A549 treated with AZD9567 at 1 μM for 4 hours (cell line): ENCODE measurements around the gene CLPX. TPM values are rescaled to one million over a fixed set of nuclear protein-coding genes. Genes with fewer than 3 reads are reported as not detected.

Experiments used
- total RNA-seq: library from RNA; stranded (reverse); fragments of 200-300 nt; extraction: Qiagen RNA extraction; gene quantifications from 5 replicates; pipeline ENCODE4 v1.2.3, GENCODE V29; 2022; ENCODE audit not compliant: insufficient read depth

Gene CLPX
- 39.4 to 46.5 TPM (median 43.5 TPM) in 5 replicates for total RNA-seq

GRCh38 chr15:65184868-65185717 lies at the start of gene CLPX:
CLPX (minus strand) TSS chr15:65185342; CDS start chr15:65185153, 189 bp downstream.

GRCh38 chr15:65210770-65211481 lies 25.8 kb upstream of the CLPX start, which contains the start of gene CILP:
CILP (minus strand) TSS chr15:65211473; CDS start chr15:65209755, 1,718 bp downstream.

GRCh38 chr15:65133548-65134200 lies 51.5 kb downstream of the CLPX start, which contains the start of gene PDCD7:
PDCD7 (minus strand) TSS chr15:65133808; CDS start chr15:65133781, 27 bp downstream.

GRCh38 chr15:65115086-65115485 lies 70.1 kb downstream of the CLPX start, which contains the start of gene UBAP1L:
UBAP1L (minus strand) TSS chr15:65115200; CDS start chr15:65106215, 8,985 bp downstream.

Other genes starting within 250 kb of the CLPX start
- gene SPG21, start 195.4 kb downstream of the CLPX start, total RNA-seq: 112 to 125 TPM (median 117 TPM) in 5 replicates
- gene MTFMT, start 155.7 kb downstream of the CLPX start, total RNA-seq: 27.0 to 37.8 TPM (median 29.4 TPM) in 5 replicates
- gene SLC51B, start 140.0 kb downstream of the CLPX start, total RNA-seq: 9.8 to 14.3 TPM (median 10.3 TPM) in 5 replicates
- gene RASL12, start 117.4 kb downstream of the CLPX start, total RNA-seq: 0.05 to 0.19 TPM (median 0.09 TPM) in 4 of 5 replicates, not detected in the other
- gene KBTBD13, start 108.6 kb downstream of the CLPX start, total RNA-seq: 0.06 TPM in 1 of 5 replicates, not detected in the others
- gene UBAP1L, start 70.1 kb downstream of the CLPX start, total RNA-seq: 0.85 to 1.6 TPM (median 1.00 TPM) in 4 of 5 replicates, not detected in the other
- gene PDCD7, start 51.5 kb downstream of the CLPX start, total RNA-seq: 22.3 to 30.0 TPM (median 27.6 TPM) in 5 replicates
- 0.14 to 0.33 TPM (median 0.14 TPM) in 5 replicates for gene CILP, start 26.1 kb upstream of the CLPX start, total RNA-seq
- 4.2 to 10.9 TPM (median 9.9 TPM) in 5 replicates for gene PARP16, start 101.5 kb upstream of the CLPX start, total RNA-seq
- not detected in 5 replicates for gene RNU5A-1, start 110.7 kb upstream of the CLPX start, total RNA-seq
- not detected in 5 replicates for gene RNU5B-1, start 119.3 kb upstream of the CLPX start, total RNA-seq
- 0.08 to 0.33 TPM (median 0.12 TPM) in 4 of 5 replicates, not detected in the other for gene IGDCC3, start 192.7 kb upstream of the CLPX start, total RNA-seq
- gene IGDCC4, start 237.6 kb upstream of the CLPX start, total RNA-seq: 1.5 to 3.0 TPM (median 2.0 TPM) in 5 replicates